Measurements from ENCODE around the gene PDE6H.

The PDE6H gene

DNA sequence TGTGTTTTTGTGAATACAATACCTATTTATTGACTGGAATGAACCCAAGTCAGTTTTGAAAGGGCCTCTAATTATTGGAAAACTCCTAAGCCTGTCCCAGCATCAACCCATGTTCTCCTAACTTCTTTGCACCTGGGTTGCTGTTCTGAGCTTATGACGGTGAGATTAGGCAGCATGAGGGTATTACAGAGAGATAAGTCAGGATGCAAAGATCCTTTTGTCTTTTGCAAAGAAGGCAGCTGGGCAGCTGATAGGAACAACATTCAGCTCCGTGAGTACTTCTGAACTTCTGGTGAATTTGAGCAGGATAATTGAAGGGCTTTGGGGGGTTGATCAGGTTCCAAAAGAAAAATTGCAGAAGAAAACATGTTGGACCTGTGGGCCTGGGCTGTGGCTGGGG lies at the start of gene PDE6H:
Gene PDE6H, plus strand, starts transcription at position 227 of the 400 bp plus-strand sequence. CDS start 4,971 bp downstream, outside the sequence.
- in situ Hi-C loops (cut with MboI; ENCODE audit: low sequenced_read_pairs, unreplicated experiment) = loop anchor here (25.0 kb wide), 1 partner anchor 586 kb away; no protein-coding TSS in a partner anchor
- no peak for DNase-seq (ENCODE audit: low spot score)
- TF ChIP-seq, protein P1, sequence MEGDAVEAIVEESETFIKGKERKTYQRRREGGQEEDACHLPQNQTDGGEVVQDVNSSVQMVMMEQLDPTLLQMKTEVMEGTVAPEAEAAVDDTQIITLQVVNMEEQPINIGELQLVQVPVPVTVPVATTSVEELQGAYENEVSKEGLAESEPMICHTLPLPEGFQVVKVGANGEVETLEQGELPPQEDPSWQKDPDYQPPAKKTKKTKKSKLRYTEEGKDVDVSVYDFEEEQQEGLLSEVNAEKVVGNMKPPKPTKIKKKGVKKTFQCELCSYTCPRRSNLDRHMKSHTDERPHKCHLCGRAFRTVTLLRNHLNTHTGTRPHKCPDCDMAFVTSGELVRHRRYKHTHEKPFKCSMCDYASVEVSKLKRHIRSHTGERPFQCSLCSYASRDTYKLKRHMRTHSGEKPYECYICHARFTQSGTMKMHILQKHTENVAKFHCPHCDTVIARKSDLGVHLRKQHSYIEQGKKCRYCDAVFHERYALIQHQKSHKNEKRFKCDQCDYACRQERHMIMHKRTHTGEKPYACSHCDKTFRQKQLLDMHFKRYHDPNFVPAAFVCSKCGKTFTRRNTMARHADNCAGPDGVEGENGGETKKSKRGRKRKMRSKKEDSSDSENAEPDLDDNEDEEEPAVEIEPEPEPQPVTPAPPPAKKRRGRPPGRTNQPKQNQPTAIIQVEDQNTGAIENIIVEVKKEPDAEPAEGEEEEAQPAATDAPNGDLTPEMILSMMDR (IDR thresholded peaks at IDR 0.05; ENCODE audit: borderline replicate concordance, control extremely low read depth, extremely low read depth, insufficient read depth, missing control alignments) = no peak

DNA sequence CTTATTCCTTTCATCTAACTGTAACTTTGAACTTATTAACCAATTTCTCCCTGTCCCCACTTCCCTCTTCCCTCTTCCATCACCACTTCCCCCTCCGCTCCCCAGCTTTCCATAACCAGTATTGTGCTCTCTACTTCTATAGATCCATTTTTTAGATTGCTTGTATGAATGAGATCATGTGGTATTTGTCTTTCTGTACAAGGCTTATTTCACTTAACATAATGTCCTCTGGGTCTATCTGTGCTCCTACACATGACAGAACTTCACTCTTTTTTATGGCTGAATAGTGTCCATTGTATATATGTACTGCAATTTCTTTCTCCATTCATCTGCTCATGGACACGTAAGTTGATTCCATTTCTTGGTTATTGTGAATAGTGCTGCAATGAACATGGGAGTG lies 48.9 kb upstream of the PDE6H start:
- TF ChIP-seq, protein P1 (IDR thresholded peaks at IDR 0.05; ENCODE audit: borderline replicate concordance, control extremely low read depth, extremely low read depth, insufficient read depth, missing control alignments) = no peak
- in situ Hi-C loops (cut with MboI; ENCODE audit: low sequenced_read_pairs, unreplicated experiment) = no loop called here
- DNase-seq (ENCODE audit: low spot score) = no peak

DNA sequence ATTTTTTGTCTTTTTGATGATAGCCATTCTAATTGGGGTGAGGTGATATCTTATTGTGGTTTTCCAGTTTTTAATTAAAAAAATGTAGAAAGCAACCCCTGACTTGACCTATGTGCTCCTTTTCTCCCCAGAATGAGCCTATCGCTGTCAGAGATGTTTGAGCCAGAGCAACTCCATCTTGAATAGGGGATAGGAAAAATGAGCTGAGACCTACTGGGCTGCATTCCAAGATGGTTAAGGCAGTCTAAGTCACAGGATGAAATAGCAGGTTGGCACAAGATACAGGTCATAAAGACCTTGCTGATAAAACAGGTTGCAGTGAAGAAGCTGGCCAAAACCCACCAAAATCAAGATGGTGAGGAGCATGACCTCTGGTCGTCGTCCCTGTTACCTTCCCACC lies 48.3 kb upstream of the PDE6H start:
- DNase-seq (ENCODE audit: low spot score) = no peak
- TF ChIP-seq, protein P1 (IDR thresholded peaks at IDR 0.05; ENCODE audit: borderline replicate concordance, control extremely low read depth, extremely low read depth, insufficient read depth, missing control alignments) = no peak
- in situ Hi-C loops (cut with MboI; ENCODE audit: low sequenced_read_pairs, unreplicated experiment) = no loop called here

DNA sequence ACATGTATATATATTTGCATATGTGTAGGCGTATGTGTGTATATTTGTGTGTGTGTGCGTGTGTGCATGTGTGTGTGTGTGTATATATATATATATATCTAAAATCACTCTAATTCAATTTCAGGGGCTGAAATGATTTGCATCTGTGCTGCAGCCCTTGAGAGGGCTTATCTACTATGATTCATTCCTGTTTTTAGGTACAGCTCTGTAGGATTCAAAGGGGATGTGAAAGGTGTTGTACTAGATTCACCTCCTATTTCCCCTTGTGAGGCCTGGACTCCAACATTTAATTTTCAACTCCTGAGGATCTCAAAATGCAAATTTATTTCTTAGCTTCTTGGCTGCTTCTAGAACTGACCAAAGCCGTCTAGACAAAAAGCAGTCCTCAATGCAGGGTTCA lies 45.6 kb upstream of the PDE6H start:
- in situ Hi-C loops (cut with MboI; ENCODE audit: low sequenced_read_pairs, unreplicated experiment) = no loop called here
- TF ChIP-seq, protein P1 (IDR thresholded peaks at IDR 0.05; ENCODE audit: borderline replicate concordance, control extremely low read depth, extremely low read depth, insufficient read depth, missing control alignments) = no peak
- no peak for DNase-seq (ENCODE audit: low spot score)

DNA sequence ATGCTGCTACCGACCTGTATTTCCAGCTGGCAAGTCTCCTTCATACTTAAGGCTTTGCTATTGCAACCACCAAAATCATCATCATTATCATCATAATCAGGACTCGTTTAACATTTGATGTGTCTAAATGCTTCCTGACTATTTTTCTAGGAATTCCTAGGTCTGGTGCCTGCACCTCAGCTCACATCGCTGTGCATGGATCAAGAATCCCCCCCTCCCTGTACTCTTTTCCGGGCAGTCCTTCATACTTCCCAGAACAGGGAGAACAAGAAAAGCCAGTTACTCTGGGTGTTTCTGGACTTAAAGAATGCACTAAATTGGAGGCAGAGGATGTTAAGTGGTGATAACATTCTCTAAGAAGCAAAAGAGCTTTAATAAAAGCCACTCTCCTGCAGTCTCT lies 43.9 kb upstream of the PDE6H start:
- in situ Hi-C loops (cut with MboI; ENCODE audit: low sequenced_read_pairs, unreplicated experiment) = no loop called here
- no peak for DNase-seq (ENCODE audit: low spot score)
- TF ChIP-seq, protein P1 (IDR thresholded peaks at IDR 0.05; ENCODE audit: borderline replicate concordance, control extremely low read depth, extremely low read depth, insufficient read depth, missing control alignments) = no peak

DNA sequence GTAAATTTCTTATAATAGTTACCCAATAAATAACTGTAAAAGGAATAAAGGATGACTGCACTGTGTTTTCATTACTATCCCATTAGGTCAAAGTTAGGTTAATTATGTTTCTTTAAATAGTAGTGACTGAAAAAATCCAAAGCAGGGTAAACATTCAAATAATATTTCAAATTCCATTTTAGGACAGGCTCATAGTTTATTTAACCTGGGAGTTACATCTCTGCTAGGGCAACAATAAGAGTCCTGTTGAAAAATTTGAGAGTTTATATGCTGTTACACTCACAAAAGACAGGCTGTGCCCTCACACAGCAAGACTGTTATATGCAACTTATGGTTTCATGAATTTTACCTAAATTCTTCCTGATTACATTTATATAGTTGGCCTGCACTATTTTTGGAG lies 42.5 kb upstream of the PDE6H start:
- TF ChIP-seq, protein P1 (IDR thresholded peaks at IDR 0.05; ENCODE audit: borderline replicate concordance, control extremely low read depth, extremely low read depth, insufficient read depth, missing control alignments) = no peak
- no peak for DNase-seq (ENCODE audit: low spot score)
- in situ Hi-C loops (cut with MboI; ENCODE audit: low sequenced_read_pairs, unreplicated experiment) = no loop called here

DNA sequence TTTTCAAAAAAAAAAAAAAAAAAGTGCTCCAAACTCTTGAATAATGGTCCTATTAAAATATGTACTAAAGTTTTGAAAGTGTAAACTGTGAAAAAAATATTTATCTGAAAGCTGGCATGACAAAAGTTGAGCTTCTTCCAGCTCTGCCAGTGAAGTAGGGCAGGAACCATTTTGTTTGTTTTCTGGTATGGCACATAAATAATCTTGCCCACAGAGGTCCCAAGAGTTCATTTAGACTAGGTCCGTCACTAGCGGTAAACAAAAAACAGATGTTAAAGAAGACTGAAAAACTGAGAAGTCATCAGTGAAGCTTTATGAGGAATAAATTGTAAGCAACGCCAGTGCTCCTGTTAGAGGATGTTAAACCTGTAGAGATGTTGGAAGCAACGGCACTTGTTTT lies 41.5 kb upstream of the PDE6H start:
- DNase-seq (ENCODE audit: low spot score) = no peak
- TF ChIP-seq, protein P1 (IDR thresholded peaks at IDR 0.05; ENCODE audit: borderline replicate concordance, control extremely low read depth, extremely low read depth, insufficient read depth, missing control alignments) = no peak
- in situ Hi-C loops (cut with MboI; ENCODE audit: low sequenced_read_pairs, unreplicated experiment) = no loop called here
